GM12872 (cell line): Measurements from ENCODE around the gene NBPF3.

ENCODE experiments used
- CTCF ChIP-seq: IDR thresholded peaks from 3 replicates; pipeline ENCODE4 v1.5.1; 2011; ENCODE audit warnings: low read depth, mild to moderate bottlenecking, low read length, moderate library complexity; ENCODE audit not compliant: insufficient read depth

Gene NBPF3

GRCh38 chr1:21497466-21498061 lies 57.6 kb downstream of the NBPF3 start:
- no peak for TF ChIP-seq CTCF

- TF ChIP-seq CTCF: no peak
These were observed 59.5 kb downstream of the NBPF3 start for GRCh38 chr1:21499283-21499950.

GRCh38 chr1:21503706-21504377 lies 63.9 kb downstream of the NBPF3 start:
- TF ChIP-seq CTCF: no peak

- no peak for TF ChIP-seq CTCF
These were observed 66.9 kb downstream of the NBPF3 start for GRCh38 chr1:21506804-21507203.

- no peak for TF ChIP-seq CTCF
These were observed 67.8 kb downstream of the NBPF3 start for GRCh38 chr1:21507511-21508270.

GRCh38 chr1:21508580-21509350 lies 68.8 kb downstream of the NBPF3 start:
- TF ChIP-seq CTCF: peak; percentile 54; the same call in 2 of the 3 replicates
